NOMO-1 (cell line): ENCODE measurements around the gene SH3BP1.
"Not testable (repeated sequence)": the region's sequence is repeated elsewhere in the genome, so short reads cannot be mapped to it uniquely, and the experiment has no call there.

Source experiments
- DNase-seq, 2 experiments: peaks; one replicate each; lab custom pipeline; 2025; ENCODE audit not compliant: unreplicated experiment in 2 of 2; lab: John Stamatoyannopoulos, UW

SH3BP1 gene

GRCh38 chr22:37633089-37633624 is 6.3 kb upstream of the SH3BP1 start:
- peak; percentile 48 to 54 for DNase-seq

GRCh38 chr22:37633625-37634416 is 5.6 kb upstream of the SH3BP1 start:
- peak; percentile 92 to 94 for DNase-seq

- DNase-seq = no peak
Measured at GRCh38 chr22:37634417-37634924, 5.0 kb upstream of the SH3BP1 start.

- no peak for DNase-seq
Measured at GRCh38 chr22:37635157-37635556, 4.3 kb upstream of the SH3BP1 start.

- DNase-seq = peak; percentile 92
Measured at GRCh38 chr22:37636186-37636948, 3.1 kb upstream of the SH3BP1 start.

- DNase-seq = no peak
Measured at GRCh38 chr22:37636949-37637273, 2.6 kb upstream of the SH3BP1 start.

- peak; percentile 44 to 66 for DNase-seq
Measured at GRCh38 chr22:37638391-37639069, 939 bp upstream of the SH3BP1 start.

GRCh38 chr22:37639771-37640590 is 512 bp downstream of the SH3BP1 start:
- peak; percentile 29 to 31 for DNase-seq

- DNase-seq = no peak
Measured at GRCh38 chr22:37640591-37641560, 1.4 kb downstream of the SH3BP1 start.

GRCh38 chr22:37641561-37641949 is 2.1 kb downstream of the SH3BP1 start:
- DNase-seq = no peak

GRCh38 chr22:37643225-37643847 is 3.9 kb downstream of the SH3BP1 start:
- DNase-seq = peak; percentile 58 to 65

GRCh38 chr22:37647317-37647716 is 7.8 kb downstream of the SH3BP1 start:
- DNase-seq = no peak

- no peak for DNase-seq
Measured at GRCh38 chr22:37647928-37648327, 8.5 kb downstream of the SH3BP1 start.

- DNase-seq = no peak
Measured at GRCh38 chr22:37650463-37651136, 11.1 kb downstream of the SH3BP1 start.

GRCh38 chr22:37654563-37655251 is 15.2 kb downstream of the SH3BP1 start:
- no peak for DNase-seq

- DNase-seq = no peak
Measured at GRCh38 chr22:37655252-37655563, 15.7 kb downstream of the SH3BP1 start.

GRCh38 chr22:37656583-37656982 is 17.1 kb downstream of the SH3BP1 start:
- DNase-seq = not testable (repeated sequence)
